PC-9 (cell line): ENCODE data around the gene PTPRC.

Experiments used
- EZH2 ChIP-seq: fragments of 200-600 bp; sonication (generic); IDR thresholded peaks from 2 replicates; pipeline ENCODE4 v1.8.0; 2017; ENCODE audit warnings: antibody characterized with exemption, low read depth
- TF ChIP-seq, protein P1 (sequence below): fragments of 200-600 bp; sonication (generic); conservative IDR thresholded peaks from 2 replicates; pipeline ENCODE4 v1.6.1; 2017; ENCODE audit warnings: mixed run types, antibody characterized with exemption, mild to moderate bottlenecking, moderate library complexity

DNA sequence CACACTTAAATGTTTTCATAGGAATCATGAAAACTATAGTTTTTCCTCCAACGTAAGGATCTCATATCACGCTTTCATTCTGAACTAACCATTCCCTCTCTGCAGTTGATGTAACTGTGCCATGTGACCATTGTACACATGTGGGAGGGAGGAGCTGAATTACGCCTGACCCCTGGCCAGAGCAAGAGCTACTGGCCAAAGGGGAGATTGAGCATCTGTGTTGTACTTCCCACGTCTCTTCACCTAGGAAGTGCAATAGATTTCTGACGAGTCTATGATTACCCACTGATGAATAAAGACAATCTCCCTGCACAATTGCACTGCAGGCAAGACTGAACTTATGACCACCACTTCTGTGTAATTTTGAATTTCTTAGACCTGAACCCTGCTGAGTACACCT, 24.0 kb downstream of the PTPRC start:
- TF ChIP-seq, protein P1, sequence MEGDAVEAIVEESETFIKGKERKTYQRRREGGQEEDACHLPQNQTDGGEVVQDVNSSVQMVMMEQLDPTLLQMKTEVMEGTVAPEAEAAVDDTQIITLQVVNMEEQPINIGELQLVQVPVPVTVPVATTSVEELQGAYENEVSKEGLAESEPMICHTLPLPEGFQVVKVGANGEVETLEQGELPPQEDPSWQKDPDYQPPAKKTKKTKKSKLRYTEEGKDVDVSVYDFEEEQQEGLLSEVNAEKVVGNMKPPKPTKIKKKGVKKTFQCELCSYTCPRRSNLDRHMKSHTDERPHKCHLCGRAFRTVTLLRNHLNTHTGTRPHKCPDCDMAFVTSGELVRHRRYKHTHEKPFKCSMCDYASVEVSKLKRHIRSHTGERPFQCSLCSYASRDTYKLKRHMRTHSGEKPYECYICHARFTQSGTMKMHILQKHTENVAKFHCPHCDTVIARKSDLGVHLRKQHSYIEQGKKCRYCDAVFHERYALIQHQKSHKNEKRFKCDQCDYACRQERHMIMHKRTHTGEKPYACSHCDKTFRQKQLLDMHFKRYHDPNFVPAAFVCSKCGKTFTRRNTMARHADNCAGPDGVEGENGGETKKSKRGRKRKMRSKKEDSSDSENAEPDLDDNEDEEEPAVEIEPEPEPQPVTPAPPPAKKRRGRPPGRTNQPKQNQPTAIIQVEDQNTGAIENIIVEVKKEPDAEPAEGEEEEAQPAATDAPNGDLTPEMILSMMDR = no peak
- TF ChIP-seq EZH2 = no peak
